Neuron (in vitro differentiated cells): ENCODE results near the gene COL5A1.
"Not testable (repeated sequence)": the region's sequence is repeated elsewhere in the genome, so short reads cannot be mapped to it uniquely, and the experiment has no call there.

ENCODE experiments used
- H2AFZ ChIP-seq: one replicate; pipeline ENCODE4 v1.6.1; 2013; ENCODE audit warnings: low read depth, mild to moderate bottlenecking, inconsistent platforms, low read length, moderate library complexity
- H3K27me3 ChIP-seq: one replicate; pipeline ENCODE4 v1.6.1; 2013; ENCODE audit warnings: low read length; ENCODE audit not compliant: insufficient read depth
- H3K36me3 ChIP-seq: one replicate; pipeline ENCODE4 v1.6.1; 2013; ENCODE audit warnings: low read length; ENCODE audit not compliant: insufficient read depth
- H3K4me1 ChIP-seq: one replicate; pipeline ENCODE4 v1.6.1; 2013; ENCODE audit warnings: low read length; ENCODE audit not compliant: insufficient read depth
- H3K4me3 ChIP-seq: 2 replicates; pipeline ENCODE4 v1.5.1; 2013; ENCODE audit warnings: mild to moderate bottlenecking, low read length, moderate library complexity
- H3K9me3 ChIP-seq: one replicate; pipeline ENCODE4 v1.6.1; 2013; ENCODE audit warnings: low read length

Gene COL5A1

GRCh38 chr9:134707731-134708671 is 66.4 kb downstream of the COL5A1 start:
- H3K36me3 ChIP-seq, result no peaks in the 10 kb centered on the region
- H3K27me3 ChIP-seq, result peaks cover 3% of the 10 kb centered on the region
- H3K9me3 ChIP-seq, result no peaks in the 10 kb centered on the region
- H3K4me3 ChIP-seq, result no peak overlapping the region
- no peaks in the 10 kb centered on the region for H3K4me1 ChIP-seq
- no peak overlapping the region for H2AFZ ChIP-seq

GRCh38 chr9:134708672-134709038 is 67.1 kb downstream of the COL5A1 start:
- Histone ChIP-seq H3K4me1 (no peaks in the 10 kb centered on the region), H2AFZ (no peak overlapping the region), H3K9me3 (no peaks in the 10 kb centered on the region), H3K4me3 (no peak overlapping the region), H3K27me3 (peaks cover 3% of the 10 kb centered on the region), H3K36me3 (no peaks in the 10 kb centered on the region)

- H3K4me1 ChIP-seq, result no peaks in the 10 kb centered on the region
- peaks cover 3% of the 10 kb centered on the region for H3K27me3 ChIP-seq
- H3K36me3 ChIP-seq, result no peaks in the 10 kb centered on the region
- no peaks in the 10 kb centered on the region for H3K9me3 ChIP-seq
- no peak overlapping the region for H3K4me3 ChIP-seq
- H2AFZ ChIP-seq, result no peak overlapping the region
Observed at GRCh38 chr9:134709512-134710270, 68.1 kb downstream of the COL5A1 start.

GRCh38 chr9:134710271-134710540 is 68.6 kb downstream of the COL5A1 start:
- no peak overlapping the region for H2AFZ ChIP-seq
- no peaks in the 10 kb centered on the region for H3K9me3 ChIP-seq
- no peak overlapping the region for H3K4me3 ChIP-seq
- H3K27me3 ChIP-seq, result peaks cover 3% of the 10 kb centered on the region
- H3K36me3 ChIP-seq, result no peaks in the 10 kb centered on the region
- H3K4me1 ChIP-seq, result no peaks in the 10 kb centered on the region

- Histone ChIP-seq H3K27me3 (peaks cover 2% of the 10 kb centered on the region), H3K36me3 (no peaks in the 10 kb centered on the region), H2AFZ (no peak overlapping the region), H3K4me1 (no peaks in the 10 kb centered on the region), H3K9me3 (no peaks in the 10 kb centered on the region), H3K4me3 (no peak overlapping the region)
Observed at GRCh38 chr9:134710901-134711300, 69.3 kb downstream of the COL5A1 start.

GRCh38 chr9:134712243-134712642 is 70.6 kb downstream of the COL5A1 start:
- H3K27me3 ChIP-seq, result no peaks in the 10 kb centered on the region
- no peak overlapping the region for H2AFZ ChIP-seq
- no peaks in the 10 kb centered on the region for H3K4me1 ChIP-seq
- no peaks in the 10 kb centered on the region for H3K9me3 ChIP-seq
- H3K4me3 ChIP-seq, result no peak overlapping the region
- H3K36me3 ChIP-seq, result no peaks in the 10 kb centered on the region

GRCh38 chr9:134712926-134713325 is 71.3 kb downstream of the COL5A1 start:
- no peaks in the 10 kb centered on the region for H3K36me3 ChIP-seq
- H3K4me3 ChIP-seq, result no peak overlapping the region
- H3K27me3 ChIP-seq, result no peaks in the 10 kb centered on the region
- H2AFZ ChIP-seq, result no peak overlapping the region
- no peaks in the 10 kb centered on the region for H3K9me3 ChIP-seq
- no peaks in the 10 kb centered on the region for H3K4me1 ChIP-seq

GRCh38 chr9:134715536-134715935 is 73.9 kb downstream of the COL5A1 start:
- H3K27me3 ChIP-seq, H3K4me1 ChIP-seq, H3K9me3 ChIP-seq, H3K36me3 ChIP-seq, H3K4me3 ChIP-seq, H2AFZ ChIP-seq: not testable (repeated sequence)

GRCh38 chr9:134716067-134716466 is 74.5 kb downstream of the COL5A1 start:
- no peaks in the 10 kb centered on the region for H3K4me1 ChIP-seq
- H3K9me3 ChIP-seq, result no peaks in the 10 kb centered on the region
- no peaks in the 10 kb centered on the region for H3K27me3 ChIP-seq
- H2AFZ ChIP-seq, result no peak overlapping the region
- H3K4me3 ChIP-seq, result no peak overlapping the region
- H3K36me3 ChIP-seq, result no peaks in the 10 kb centered on the region

- no peaks in the 10 kb centered on the region for H3K9me3 ChIP-seq
- H3K36me3 ChIP-seq, result no peaks in the 10 kb centered on the region
- H3K27me3 ChIP-seq, result no peaks in the 10 kb centered on the region
- no peak overlapping the region for H2AFZ ChIP-seq
- H3K4me1 ChIP-seq, result no peaks in the 10 kb centered on the region
- H3K4me3 ChIP-seq, result no peak overlapping the region
Observed at GRCh38 chr9:134717056-134717455, 75.5 kb downstream of the COL5A1 start.

GRCh38 chr9:134717924-134718645 is 76.5 kb downstream of the COL5A1 start:
- Histone ChIP-seq H3K4me1 (no peaks in the 10 kb centered on the region), H3K9me3 (no peaks in the 10 kb centered on the region), H3K4me3 (no peak overlapping the region), H2AFZ (no peak overlapping the region), H3K36me3 (no peaks in the 10 kb centered on the region), H3K27me3 (no peaks in the 10 kb centered on the region)

- no peak overlapping the region for H3K4me3 ChIP-seq
- no peaks in the 10 kb centered on the region for H3K4me1 ChIP-seq
- H3K36me3 ChIP-seq, result no peaks in the 10 kb centered on the region
- H3K27me3 ChIP-seq, result no peaks in the 10 kb centered on the region
- H2AFZ ChIP-seq, result no peak overlapping the region
- no peaks in the 10 kb centered on the region for H3K9me3 ChIP-seq
Observed at GRCh38 chr9:134719331-134719730, 77.7 kb downstream of the COL5A1 start.

GRCh38 chr9:134720136-134720753 is 78.6 kb downstream of the COL5A1 start:
- Histone ChIP-seq H3K36me3 (no peaks in the 10 kb centered on the region), H3K4me1 (no peaks in the 10 kb centered on the region), H3K4me3 (no peak overlapping the region), H3K27me3 (no peaks in the 10 kb centered on the region), H3K9me3 (no peaks in the 10 kb centered on the region), H2AFZ (no peak overlapping the region)
